Keratinocyte (primary cell): ENCODE results near the gene CCDC141.

Experiments used
- CTCF ChIP-seq, 3 experiments: IDR thresholded peaks in 1 of 3; conservative IDR thresholded peaks in 1 of 3; optimal IDR thresholded peaks in 1 of 3; 2 replicates in 2 of 3; 3 replicates in 1 of 3; pipeline versions ENCODE3 to v1.5.1; 2011; ENCODE audit warnings: low read length in 3 of 3, mild to moderate bottlenecking in 3 of 3, moderate library complexity in 2 of 3, control low read depth in 1 of 3, inconsistent platforms in 1 of 3; ENCODE audit not compliant: insufficient read depth in 2 of 3; ENCODE audit errors: extremely low read depth in 1 of 3
- EZH2 ChIP-seq: IDR thresholded peaks from one replicate; pipeline ENCODE4 v1.6.1; 2012; ENCODE audit warnings: inconsistent platforms, mild to moderate bottlenecking, low read length, moderate library complexity

GRCh38 chr2:178909507-178909906 lies 140.4 kb downstream of the CCDC141 start:
- no peak for TF ChIP-seq CTCF (optimal IDR thresholded peaks at IDR 0.05 in 1 of 3, IDR thresholded peaks at IDR 0.05 in 1 of 3, conservative IDR thresholded peaks at IDR 0.05 in 1 of 3; ENCODE audit: extremely low read depth in 1 of 3, insufficient read depth in 2 of 3, low read length in 3 of 3)
- TF ChIP-seq EZH2, result no peak
